ENCODE data around the gene CAMK4. TPM values are rescaled to one million over a fixed set of nuclear protein-coding genes. Genes with fewer than 3 reads are reported as not detected.
"Not testable (repeated sequence)": the region's sequence is repeated elsewhere in the genome, so short reads cannot be mapped to it uniquely, and the experiment has no call there.

Gene CAMK4
- total RNA-seq, 4 donors from 2014 or later, result 0.26 to 33.9 (median 2.0) TPM

- no peaks in the 10 kb centered on the region for H3K9me3 ChIP-seq
- H3K27ac ChIP-seq, result no peak overlapping the region
- H3K27me3 ChIP-seq, result no peaks in the 10 kb centered on the region
- TF ChIP-seq POLR2A (IDR thresholded peaks at IDR 0.05), result no peak
- no peak for TF ChIP-seq CTCF (IDR thresholded peaks at IDR 0.05)
- no peak overlapping the region for H3K4me3 ChIP-seq
- intact Hi-C loops (cut with DNase I; ENCODE audit: low total_unique reads), result no loop called here
- H3K4me1 ChIP-seq, result no peaks in the 10 kb centered on the region
- DNase-seq, result no peak
- no peaks in the 10 kb centered on the region for H3K36me3 ChIP-seq
Measured at GRCh38 chr5:111401906-111402305, 177.7 kb downstream of the CAMK4 start.

GRCh38 chr5:111404270-111404769 is 180.1 kb downstream of the CAMK4 start:
- intact Hi-C loops (cut with DNase I; ENCODE audit: low total_unique reads), result no loop called here
- Histone ChIP-seq H3K4me1 (no peaks in the 10 kb centered on the region), H3K27me3 (no peaks in the 10 kb centered on the region), H3K27ac (no peak overlapping the region), H3K9me3 (no peaks in the 10 kb centered on the region), H3K4me3 (no peak overlapping the region), H3K36me3 (no peaks in the 10 kb centered on the region)
- no peak for TF ChIP-seq CTCF (IDR thresholded peaks at IDR 0.05)
- no peak for TF ChIP-seq POLR2A (IDR thresholded peaks at IDR 0.05)
- DNase-seq, result no peak

- no peak for DNase-seq
- TF ChIP-seq POLR2A (IDR thresholded peaks at IDR 0.05) (no peak), CTCF (IDR thresholded peaks at IDR 0.05) (no peak)
- intact Hi-C loops (cut with DNase I; ENCODE audit: low total_unique reads), result no loop called here
Measured at GRCh38 chr5:111407562-111407961, 183.4 kb downstream of the CAMK4 start.

GRCh38 chr5:111408817-111409216 is 184.6 kb downstream of the CAMK4 start:
- intact Hi-C loops (cut with DNase I; ENCODE audit: low total_unique reads), result no loop called here
- no peaks in the 10 kb centered on the region for H3K4me1 ChIP-seq
- TF ChIP-seq CTCF (IDR thresholded peaks at IDR 0.05) (no peak), POLR2A (IDR thresholded peaks at IDR 0.05) (no peak)
- no peaks in the 10 kb centered on the region for H3K36me3 ChIP-seq
- no peaks in the 10 kb centered on the region for H3K9me3 ChIP-seq
- no peak overlapping the region for H3K27ac ChIP-seq
- no peaks in the 10 kb centered on the region for H3K27me3 ChIP-seq
- DNase-seq, result no peak
- no peak overlapping the region for H3K4me3 ChIP-seq

More at GRCh38 chr5:111407562-111407961, 183.4 kb downstream of the CAMK4 start:
- H3K27me3 ChIP-seq, result no peaks in the 10 kb centered on the region
- no peaks in the 10 kb centered on the region for H3K4me1 ChIP-seq
- no peaks in the 10 kb centered on the region for H3K36me3 ChIP-seq
- no peak overlapping the region for H3K4me3 ChIP-seq
- no peak overlapping the region for H3K27ac ChIP-seq
- H3K9me3 ChIP-seq, result no peaks in the 10 kb centered on the region

- H3K36me3 ChIP-seq; H3K27me3 ChIP-seq; H3K27ac ChIP-seq; DNase-seq; H3K4me3 ChIP-seq; H3K4me1 ChIP-seq; intact Hi-C loops (cut with DNase I; ENCODE audit: low total_unique reads); H3K9me3 ChIP-seq: not testable (repeated sequence)
Measured at GRCh38 chr5:111409266-111409665, 185.1 kb downstream of the CAMK4 start.

- H3K4me1 ChIP-seq; H3K36me3 ChIP-seq; H3K27me3 ChIP-seq; H3K9me3 ChIP-seq; DNase-seq; intact Hi-C loops (cut with DNase I; ENCODE audit: low total_unique reads); H3K27ac ChIP-seq; H3K4me3 ChIP-seq: not testable (repeated sequence)
Measured at GRCh38 chr5:111410067-111410466, 185.9 kb downstream of the CAMK4 start.

All from uterus (tissue), 4 donors.